HUES48 (cell line): ENCODE measurements around the gene MYO18A.

ENCODE experiments used
- H3K27ac ChIP-seq: one replicate; pipeline ENCODE4 v1.7.0; 2013; ENCODE audit warnings: low read depth, low read length, inconsistent platforms
- H3K27me3 ChIP-seq: 2 replicates; pipeline ENCODE4 v1.6.1; 2013; ENCODE audit warnings: mild to moderate bottlenecking, low read length; ENCODE audit not compliant: control insufficient read depth, insufficient read depth
- H3K36me3 ChIP-seq: 2 replicates; pipeline ENCODE4 v1.6.1; 2013; ENCODE audit warnings: low read length; ENCODE audit not compliant: control insufficient read depth, insufficient read depth
- H3K4me1 ChIP-seq: 2 replicates; pipeline ENCODE4 v1.6.1; 2013; ENCODE audit warnings: mild to moderate bottlenecking, low read length; ENCODE audit not compliant: control insufficient read depth, insufficient read depth
- H3K4me3 ChIP-seq: 2 replicates; pipeline ENCODE4 v1.5.1; 2013; ENCODE audit warnings: mild to moderate bottlenecking, low read depth, low read length
- H3K9ac ChIP-seq: 2 replicates; pipeline ENCODE4 v1.6.1; 2013; ENCODE audit warnings: mild to moderate bottlenecking, low read depth, low read length, moderate library complexity
- H3K9me3 ChIP-seq: 2 replicates; pipeline ENCODE4 v1.6.1; 2013; ENCODE audit warnings: low read length; ENCODE audit not compliant: control insufficient read depth, insufficient read depth

Gene MYO18A

GRCh38 chr17:29136998-29137730 lies 43.0 kb downstream of the MYO18A start:
- Histone ChIP-seq H3K4me3 (no peak overlapping the region), H3K27ac (no peak overlapping the region), H3K4me1 (peaks cover 42% of the 10 kb centered on the region), H3K27me3 (no peaks in the 10 kb centered on the region), H3K36me3 (no peaks in the 10 kb centered on the region), H3K9me3 (no peaks in the 10 kb centered on the region), H3K9ac (no peak overlapping the region)

GRCh38 chr17:29135464-29135863 lies 44.7 kb downstream of the MYO18A start:
- Histone ChIP-seq H3K9ac (no peak overlapping the region), H3K4me1 (peaks cover 40% of the 10 kb centered on the region), H3K4me3 (no peak overlapping the region), H3K27ac (no peak overlapping the region), H3K27me3 (no peaks in the 10 kb centered on the region), H3K36me3 (no peaks in the 10 kb centered on the region), H3K9me3 (no peaks in the 10 kb centered on the region)

- Histone ChIP-seq H3K4me3 (peak overlapping the region; percentile 38; the same call in 1 of the 2 replicates), H3K27me3 (no peaks in the 10 kb centered on the region), H3K36me3 (no peaks in the 10 kb centered on the region), H3K4me1 (peaks cover 24% of the 10 kb centered on the region), H3K9me3 (no peaks in the 10 kb centered on the region), H3K27ac (peak overlapping the region; percentile 75), H3K9ac (no peak overlapping the region)
These were observed 47.0 kb downstream of the MYO18A start for GRCh38 chr17:29133121-29133713.

GRCh38 chr17:29131814-29132682 lies 48.1 kb downstream of the MYO18A start:
- Histone ChIP-seq H3K36me3 (no peaks in the 10 kb centered on the region), H3K9me3 (no peaks in the 10 kb centered on the region), H3K9ac (no peak overlapping the region), H3K4me3 (no peak overlapping the region), H3K4me1 (peaks cover 24% of the 10 kb centered on the region), H3K27ac (peak overlapping the region; percentile 38), H3K27me3 (no peaks in the 10 kb centered on the region)

GRCh38 chr17:29129731-29130130 lies 50.5 kb downstream of the MYO18A start:
- H3K9me3 ChIP-seq: no peaks in the 10 kb centered on the region
- no peak overlapping the region for H3K9ac ChIP-seq
- H3K27me3 ChIP-seq: no peaks in the 10 kb centered on the region
- no peak overlapping the region for H3K27ac ChIP-seq
- no peak overlapping the region for H3K4me3 ChIP-seq
- peaks cover 24% of the 10 kb centered on the region for H3K4me1 ChIP-seq
- no peaks in the 10 kb centered on the region for H3K36me3 ChIP-seq

GRCh38 chr17:29127840-29128239 lies 52.4 kb downstream of the MYO18A start:
- no peak overlapping the region for H3K9ac ChIP-seq
- H3K27ac ChIP-seq: no peak overlapping the region
- no peaks in the 10 kb centered on the region for H3K36me3 ChIP-seq
- no peaks in the 10 kb centered on the region for H3K9me3 ChIP-seq
- peaks cover 14% of the 10 kb centered on the region for H3K4me1 ChIP-seq
- no peak overlapping the region for H3K4me3 ChIP-seq
- H3K27me3 ChIP-seq: no peaks in the 10 kb centered on the region

- Histone ChIP-seq H3K9ac (no peak overlapping the region), H3K4me1 (no peaks in the 10 kb centered on the region), H3K4me3 (no peak overlapping the region), H3K27me3 (no peaks in the 10 kb centered on the region), H3K36me3 (no peaks in the 10 kb centered on the region; the same call in 1 of the 2 replicates), H3K9me3 (no peaks in the 10 kb centered on the region), H3K27ac (no peak overlapping the region)
These were observed 53.8 kb downstream of the MYO18A start for GRCh38 chr17:29126268-29126930.

GRCh38 chr17:29125651-29126050 lies 54.5 kb downstream of the MYO18A start:
- Histone ChIP-seq H3K4me3 (no peak overlapping the region), H3K27ac (no peak overlapping the region), H3K9me3 (no peaks in the 10 kb centered on the region), H3K27me3 (no peaks in the 10 kb centered on the region), H3K4me1 (no peaks in the 10 kb centered on the region), H3K9ac (no peak overlapping the region), H3K36me3 (peaks cover 3% of the 10 kb centered on the region)

GRCh38 chr17:29124925-29125273 lies 55.3 kb downstream of the MYO18A start:
- Histone ChIP-seq H3K36me3 (peaks cover 10% of the 10 kb centered on the region), H3K9me3 (no peaks in the 10 kb centered on the region), H3K27me3 (no peaks in the 10 kb centered on the region), H3K27ac (no peak overlapping the region), H3K4me3 (no peak overlapping the region), H3K9ac (no peak overlapping the region), H3K4me1 (no peaks in the 10 kb centered on the region)

- no peaks in the 10 kb centered on the region for H3K4me1 ChIP-seq
- peaks cover 11% of the 10 kb centered on the region for H3K36me3 ChIP-seq
These were observed 55.9 kb downstream of the MYO18A start for GRCh38 chr17:29124135-29124924.

More at GRCh38 chr17:29124135-29124924, 55.9 kb downstream of the MYO18A start:
- no peaks in the 10 kb centered on the region for H3K27me3 ChIP-seq
- no peaks in the 10 kb centered on the region for H3K9me3 ChIP-seq
- H3K9ac ChIP-seq: no peak overlapping the region
- H3K4me3 ChIP-seq: no peak overlapping the region
- H3K27ac ChIP-seq: no peak overlapping the region
